HG03342 (cell line): ENCODE results near the gene POLR2A.
"Not testable (repeated sequence)": the region's sequence is repeated elsewhere in the genome, so short reads cannot be mapped to it uniquely, and the experiment has no call there.

ENCODE experiments used
- ATAC-seq: cut with Tn5 transposase; IDR thresholded peaks from one replicate; pipeline ENCODE4 v1.9.1; 2021; ENCODE audit warnings: mild to moderate bottlenecking, moderate library complexity; ENCODE audit not compliant: unreplicated experiment

POLR2A gene

GRCh38 chr17:7460850-7461660, 23.1 kb upstream of the POLR2A start:
- ATAC-seq: no peak

GRCh38 chr17:7462474-7463371, 21.4 kb upstream of the POLR2A start:
- ATAC-seq: no peak

GRCh38 chr17:7463372-7463846, 20.8 kb upstream of the POLR2A start:
- ATAC-seq: no peak

- ATAC-seq: no peak
These were observed 20.1 kb upstream of the POLR2A start for GRCh38 chr17:7464081-7464480.

DNA sequence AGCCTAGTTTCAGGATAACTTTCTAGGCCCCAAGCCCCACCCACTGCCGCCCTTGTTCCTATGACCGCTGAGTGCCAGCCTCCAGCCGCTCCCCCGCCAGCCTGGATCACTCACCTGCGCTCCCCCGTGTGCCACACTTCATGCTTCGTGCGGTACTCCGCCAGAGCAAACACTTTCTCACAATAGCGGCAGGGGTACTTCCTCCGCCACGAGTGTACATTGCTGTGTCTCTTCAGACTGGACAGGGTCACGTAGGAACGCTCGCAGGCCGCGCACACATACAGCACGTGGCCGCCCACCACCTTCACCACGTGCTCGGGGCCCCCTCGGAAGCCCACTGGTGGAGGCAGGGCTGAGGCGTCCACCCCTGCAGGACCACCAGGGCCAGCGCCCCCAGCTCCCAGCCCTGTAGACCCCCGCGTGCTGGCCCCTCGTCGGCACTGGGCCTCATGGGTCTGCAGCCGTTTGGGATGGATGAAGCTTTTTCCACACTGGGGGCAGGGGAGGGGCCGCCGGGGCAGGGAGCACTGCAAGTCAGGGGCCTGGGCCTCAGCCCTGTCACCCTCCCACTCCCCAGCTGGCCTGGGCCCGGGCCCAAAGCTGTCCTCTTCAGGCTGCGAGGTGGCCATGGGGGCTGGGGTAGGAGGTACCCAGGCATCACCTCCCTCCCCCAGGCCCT, 18.4 kb upstream of the POLR2A start:
- ATAC-seq: no peak

- no peak for ATAC-seq
These were observed 17.9 kb upstream of the POLR2A start for GRCh38 chr17:7466318-7466638.

DNA sequence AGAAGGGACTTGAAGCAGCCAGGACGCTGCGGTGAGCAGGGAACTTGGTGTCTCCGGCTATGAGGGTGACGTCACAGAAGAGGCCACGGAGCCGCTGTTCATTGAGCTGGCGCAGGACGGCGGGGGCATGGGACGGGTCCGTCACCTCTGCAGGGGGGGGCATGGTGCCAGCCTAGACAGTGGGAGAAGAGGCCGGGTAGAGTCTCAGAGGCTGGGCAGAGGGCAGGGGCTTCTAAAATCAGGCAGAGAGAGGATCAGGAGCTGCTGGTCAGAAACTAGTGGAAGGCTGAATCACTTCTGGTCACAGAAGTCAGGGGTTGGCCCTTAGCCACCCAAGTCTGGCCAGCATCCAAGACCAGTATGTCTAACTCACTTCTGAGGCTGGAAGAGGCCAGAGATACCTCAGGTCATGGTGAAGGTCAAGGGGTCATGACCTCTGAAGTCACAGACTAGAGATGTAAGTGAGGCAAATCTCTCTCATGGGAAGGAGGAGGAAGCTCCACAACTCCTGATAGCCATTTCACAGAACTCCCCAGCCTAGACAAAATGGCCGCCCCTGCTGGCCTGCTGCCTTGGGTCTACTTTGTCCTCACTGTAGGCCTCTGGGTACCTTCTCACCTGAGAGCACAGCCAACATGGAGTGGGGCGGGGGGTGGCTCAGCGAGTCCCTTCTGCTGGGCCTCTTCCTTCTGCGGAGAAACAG, 17.4 kb upstream of the POLR2A start:
- no peak for ATAC-seq

DNA sequence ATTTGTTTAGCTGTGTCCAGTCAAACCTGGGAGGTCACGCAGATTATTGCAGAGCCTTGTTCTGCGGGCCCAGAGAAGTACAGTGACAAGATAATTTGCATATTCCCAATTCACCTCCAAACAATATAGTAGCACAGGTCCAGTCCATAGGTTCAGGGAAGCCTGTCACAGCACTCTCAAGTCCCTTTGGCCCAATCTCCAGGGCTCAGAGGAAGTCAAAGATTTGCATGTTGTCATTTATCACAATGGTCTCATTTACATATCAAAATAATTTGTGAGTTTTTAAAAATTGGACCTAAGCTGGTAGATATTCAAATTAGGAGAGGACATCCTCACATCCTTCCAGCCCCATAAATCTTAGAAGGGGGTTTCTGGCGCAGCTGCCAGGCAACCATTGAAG, 16.7 kb upstream of the POLR2A start:
- no peak for ATAC-seq

GRCh38 chr17:7468290-7468689, 15.9 kb upstream of the POLR2A start:
- no peak for ATAC-seq

- no peak for ATAC-seq
These were observed 15.3 kb upstream of the POLR2A start for GRCh38 chr17:7468804-7469389.

DNA sequence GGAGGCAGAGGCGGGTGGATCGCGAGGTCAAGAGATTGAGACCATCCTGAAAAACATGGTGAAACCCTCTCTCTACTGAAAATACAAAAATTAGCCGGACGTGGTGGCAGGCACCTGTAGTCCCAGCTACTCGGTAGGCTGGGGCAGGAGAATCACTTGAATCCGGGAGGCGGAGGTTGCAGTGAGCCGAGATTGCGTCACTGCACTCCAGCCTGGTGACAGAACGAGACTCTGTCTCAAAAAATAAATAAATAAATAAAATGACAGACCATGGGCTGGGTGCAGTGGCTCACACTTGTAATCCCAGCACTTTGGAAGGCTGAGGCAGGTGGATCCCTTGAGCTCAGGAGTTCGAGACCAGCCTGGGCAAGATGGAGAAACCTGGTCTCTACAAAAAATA, 14.3 kb upstream of the POLR2A start:
- ATAC-seq: not testable (repeated sequence)

GRCh38 chr17:7470457-7470973, 13.7 kb upstream of the POLR2A start:
- not testable (repeated sequence) for ATAC-seq

DNA sequence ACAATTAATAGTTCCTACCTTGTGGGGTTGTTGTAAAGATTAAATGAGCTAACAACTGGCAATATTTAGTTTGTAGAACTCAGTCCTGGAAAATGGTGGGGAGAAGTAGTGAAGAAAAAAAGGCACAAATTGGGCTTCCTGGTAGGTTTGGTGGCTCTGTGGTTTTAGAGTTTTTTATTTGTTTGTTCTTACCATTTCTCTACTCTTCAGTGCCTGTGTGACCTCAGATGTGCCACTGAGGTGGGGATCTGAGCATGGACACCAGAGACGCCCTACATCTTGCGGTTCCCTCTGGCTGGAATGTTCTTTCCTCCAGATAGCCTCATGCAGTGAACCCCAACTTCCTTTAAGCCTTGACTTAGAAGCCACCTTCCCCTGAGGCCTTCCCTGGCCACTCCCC, 12.4 kb upstream of the POLR2A start:
- ATAC-seq: no peak

DNA sequence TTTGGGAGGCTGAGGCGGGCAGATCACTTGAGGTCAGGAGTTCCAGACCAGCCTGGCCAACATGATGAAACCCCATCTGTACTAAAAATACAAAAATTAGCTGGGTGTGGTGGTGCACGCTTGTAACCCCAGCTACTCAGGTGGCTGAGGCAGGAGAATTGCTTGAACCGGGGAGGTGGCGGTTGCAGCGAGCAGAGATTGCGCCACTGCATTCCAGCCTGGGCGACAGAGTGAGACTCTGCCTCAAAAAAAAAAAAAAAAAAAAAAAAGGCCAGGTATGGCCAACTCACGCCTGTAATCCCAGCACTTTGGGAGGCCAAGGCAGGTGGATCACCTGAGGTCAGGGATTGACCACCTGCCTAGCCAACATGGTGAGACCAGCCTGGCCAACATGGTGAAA, 9.4 kb upstream of the POLR2A start:
- not testable (repeated sequence) for ATAC-seq

GRCh38 chr17:7475764-7476422, 8.3 kb upstream of the POLR2A start:
- ATAC-seq: no peak

DNA sequence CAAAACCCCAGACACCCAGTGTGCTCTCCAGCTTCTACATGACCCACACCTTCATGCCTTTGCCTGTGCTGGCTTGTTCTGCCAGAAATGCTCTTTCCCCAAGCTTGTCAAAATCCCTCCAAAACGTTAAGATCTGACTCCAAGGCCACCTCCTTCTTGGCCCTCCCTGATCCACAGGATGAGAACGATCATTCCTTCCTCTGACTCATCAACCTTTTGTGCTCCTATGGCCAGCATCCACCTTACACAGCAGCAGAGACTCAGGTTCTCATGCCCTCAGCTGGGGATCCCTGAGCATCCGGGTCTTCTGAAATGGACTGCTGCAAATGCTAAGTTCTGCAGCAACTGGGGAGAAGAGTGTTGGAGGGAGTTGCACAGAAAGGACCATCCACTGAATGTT, 7.7 kb upstream of the POLR2A start:
- no peak for ATAC-seq

- ATAC-seq: no peak
These were observed 7.2 kb upstream of the POLR2A start for GRCh38 chr17:7476951-7477350.

GRCh38 chr17:7477392-7478275, 6.5 kb upstream of the POLR2A start:
- ATAC-seq: no peak
